Activated naive CD4-positive, alpha-beta T cell treated with anti-CD3 and anti-CD28 coated beads, Interleukin-2, amount 10 ng/mL, durations not matched to agents 7 days and 5 days (primary cell): ENCODE results near the gene NEK8.
"Not testable (repeated sequence)": the region's sequence is repeated elsewhere in the genome, so short reads cannot be mapped to it uniquely, and the experiment has no call there.

Source experiments
- CTCF ChIA-PET: fragments of 350-600 bp; sonication (Branson Sonifier 250); formaldehyde crosslinking; loops from one replicate; lab custom pipeline; 2021; ENCODE audit warnings: antibody characterized with exemption; lab: Charles Lee
- DNase-seq: peaks from one replicate; pipeline ENCODE4 v3.0.0-alpha.2; 2020
- H3K27ac Mint-ChIP-seq: one replicate; pipeline ENCODE4 v1.8.0; 2021; ENCODE audit warnings: mild to moderate bottlenecking, moderate library complexity, mixed read lengths
- H3K27me3 Mint-ChIP-seq: one replicate; pipeline ENCODE4 v1.8.0; 2021; ENCODE audit warnings: mild to moderate bottlenecking, mixed read lengths
- H3K36me3 Mint-ChIP-seq: one replicate; pipeline ENCODE4 v1.8.0; 2021; ENCODE audit warnings: mixed read lengths
- H3K4me1 Mint-ChIP-seq: one replicate; pipeline ENCODE4 v1.8.0; 2021; ENCODE audit warnings: mixed read lengths
- H3K4me3 Mint-ChIP-seq: one replicate; pipeline ENCODE4 v1.8.0; 2021; ENCODE audit warnings: mild to moderate bottlenecking, moderate library complexity, mixed read lengths
- H3K9me3 Mint-ChIP-seq: one replicate; pipeline ENCODE4 v1.8.0; 2021; ENCODE audit warnings: mixed read lengths

Gene NEK8

DNA sequence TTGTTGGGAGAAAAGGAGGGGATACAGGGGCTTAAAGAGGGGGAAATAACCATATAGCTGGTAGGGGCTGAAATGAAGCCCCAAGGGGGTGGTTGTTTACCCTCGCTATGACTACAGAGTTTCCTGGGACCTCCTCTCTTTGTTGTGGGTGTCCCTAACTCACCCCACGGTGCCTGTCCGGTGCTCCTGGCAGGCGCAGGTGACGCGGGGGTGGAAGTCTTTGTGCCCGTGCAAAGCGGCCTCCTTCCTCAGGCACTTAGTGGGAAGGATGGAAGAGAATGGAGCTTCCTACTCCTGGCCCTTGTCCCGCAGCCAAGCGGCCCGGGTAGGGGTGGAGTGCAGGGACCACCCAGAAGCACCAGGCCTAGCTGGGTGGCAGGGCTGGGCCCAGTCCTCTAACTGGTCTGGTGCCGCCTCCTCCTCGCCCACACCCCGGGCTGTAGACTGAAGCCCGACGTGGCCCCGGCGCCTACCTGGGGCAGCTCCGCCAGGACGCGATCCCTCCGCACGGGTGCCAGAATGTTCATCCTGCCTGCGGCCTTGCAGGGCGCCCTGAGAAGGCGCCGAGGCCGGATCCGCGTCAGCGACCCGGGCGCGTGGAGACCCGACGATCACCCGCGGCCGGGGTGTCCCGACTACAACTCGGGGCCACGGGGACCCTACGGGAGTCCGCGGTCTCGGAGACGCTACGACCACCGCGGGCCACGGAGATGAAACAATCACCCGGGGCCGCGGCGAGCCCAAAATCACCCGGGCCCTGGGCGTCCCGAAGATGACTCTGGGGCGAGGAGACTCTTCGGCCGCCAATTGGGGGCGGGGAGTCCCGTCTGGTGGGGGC lies 11.6 kb upstream of the NEK8 start:
- peaks cover 46% of the 10 kb centered on the region for H3K4me1 Mint-ChIP-seq
- H3K9me3 Mint-ChIP-seq: no peaks in the 10 kb centered on the region
- DNase-seq: no peak
- H3K27me3 Mint-ChIP-seq: peaks cover 59% of the 10 kb centered on the region
- CTCF ChIA-PET: interaction anchor here (1.1 kb wide), 1 partner anchor 9 kb away, joined by 3 read pairs; the partner anchor contains the start of gene TLCD1
- H3K27ac Mint-ChIP-seq: no peak overlapping the region
- peaks cover 21% of the 10 kb centered on the region for H3K36me3 Mint-ChIP-seq
- peak overlapping the region; percentile 43 for H3K4me3 Mint-ChIP-seq

GRCh38 chr17:28717578-28718332 lies 10.8 kb upstream of the NEK8 start, which contains the start of gene RAB34:
RAB34 (minus strand) TSS chr17:28717868; CDS start chr17:28717266, 602 bp downstream.
- CTCF ChIA-PET: interaction anchor here (3.9 kb wide), 1 partner anchor 236 kb away, joined by 11 read pairs; no protein-coding TSS in a partner anchor

DNA sequence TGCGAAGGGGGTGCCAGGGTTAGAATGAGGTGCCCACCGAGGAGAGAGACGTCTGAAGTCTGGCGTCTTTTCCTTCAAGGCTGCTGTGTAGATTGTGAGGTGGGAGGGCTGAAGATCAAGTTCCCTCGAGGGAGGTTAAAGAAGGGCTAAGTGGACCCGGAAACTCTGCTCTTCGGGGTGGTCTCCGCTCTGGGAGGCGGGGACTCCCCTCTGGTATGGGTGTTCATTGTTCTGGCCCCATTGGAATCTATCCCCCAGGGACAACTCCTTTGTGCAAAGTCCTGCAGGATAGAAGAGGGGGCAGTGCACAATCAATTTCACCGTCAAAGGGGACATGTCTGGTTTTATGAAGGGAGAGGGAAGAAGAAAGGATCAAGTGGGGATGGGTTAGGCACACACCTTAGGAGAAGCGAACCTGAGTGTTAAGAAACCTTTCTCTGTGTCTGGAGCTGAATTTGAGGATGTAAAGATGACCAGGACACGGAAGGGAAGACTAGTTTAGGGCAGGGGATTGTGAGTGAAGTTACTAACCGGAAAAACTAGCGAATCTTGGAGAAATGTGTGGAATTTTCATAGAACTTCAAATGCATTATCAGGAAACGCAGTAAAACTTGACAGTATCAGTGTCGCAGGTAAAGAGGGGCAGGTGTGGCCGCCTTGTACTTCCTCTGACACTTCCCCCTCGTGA lies 10.1 kb upstream of the NEK8 start:
- CTCF ChIA-PET: interaction anchor here (1.5 to 17.3 kb wide), 3 partner anchors 29 to 235 kb away, joined by 7 to 415 read pairs (median 11); partner anchors contain the start of genes BLTP2 and TRAF4
- peaks cover 56% of the 10 kb centered on the region for H3K27me3 Mint-ChIP-seq
- H3K9me3 Mint-ChIP-seq: no peaks in the 10 kb centered on the region
- peak overlapping the region; percentile 4 for H3K27ac Mint-ChIP-seq
- no peak for DNase-seq
- peak overlapping the region; percentile 68 for H3K4me3 Mint-ChIP-seq
- H3K4me1 Mint-ChIP-seq: peaks cover 50% of the 10 kb centered on the region
- peaks cover 33% of the 10 kb centered on the region for H3K36me3 Mint-ChIP-seq

More at GRCh38 chr17:28717578-28718332, 10.8 kb upstream of the NEK8 start, which contains the start of gene RAB34:
- Mint-ChIP-seq H3K4me1 (peaks cover 45% of the 10 kb centered on the region), H3K9me3 (no peaks in the 10 kb centered on the region), H3K4me3 (peak within 1 kb of the TSS; percentile 68), H3K36me3 (peaks cover 28% of the 10 kb centered on the region), H3K27me3 (peaks cover 57% of the 10 kb centered on the region), H3K27ac (peak within 1 kb of the TSS; percentile 24)
- DNase-seq: peak; percentile 48

GRCh38 chr17:28719021-28719433 lies 9.6 kb upstream of the NEK8 start:
- Mint-ChIP-seq H3K4me1 (peaks cover 55% of the 10 kb centered on the region), H3K36me3 (peaks cover 39% of the 10 kb centered on the region), H3K27ac (peak overlapping the region; percentile 96), H3K9me3 (no peaks in the 10 kb centered on the region), H3K4me3 (peak overlapping the region; percentile 99), H3K27me3 (peaks cover 51% of the 10 kb centered on the region)
- CTCF ChIA-PET: interaction anchor here (1.2 to 17.3 kb wide), 4 partner anchors 19 to 234 kb away, joined by 3 to 415 read pairs (median 9); partner anchors contain the start of genes BLTP2 and TRAF4
- DNase-seq: no peak

- Mint-ChIP-seq H3K9me3 (no peaks in the 10 kb centered on the region), H3K4me1 (peaks cover 69% of the 10 kb centered on the region), H3K27me3 (peaks cover 37% of the 10 kb centered on the region), H3K27ac (peak overlapping the region; percentile 96), H3K4me3 (peak overlapping the region; percentile 99), H3K36me3 (peaks cover 52% of the 10 kb centered on the region)
- peak; percentile 61 for DNase-seq
- CTCF ChIA-PET: interaction anchor here (1.0 to 17.3 kb wide), 6 partner anchors 9 to 233 kb away, joined by 3 to 415 read pairs (median 7); partner anchors contain the start of genes BLTP2, PROCA1 and TRAF4
Measured at GRCh38 chr17:28720247-28720996, 8.2 kb upstream of the NEK8 start.

GRCh38 chr17:28720997-28721329 lies 7.6 kb upstream of the NEK8 start:
- H3K27me3 Mint-ChIP-seq: peaks cover 32% of the 10 kb centered on the region
- CTCF ChIA-PET: interaction anchor here (1.4 to 17.3 kb wide), 3 partner anchors 27 to 233 kb away, joined by 7 to 415 read pairs (median 11); partner anchors contain the start of gene TRAF4
- peak overlapping the region; percentile 96 for H3K27ac Mint-ChIP-seq
- H3K36me3 Mint-ChIP-seq: peaks cover 52% of the 10 kb centered on the region
- peak overlapping the region; percentile 99 for H3K4me3 Mint-ChIP-seq
- H3K9me3 Mint-ChIP-seq, DNase-seq: not testable (repeated sequence)
- peaks cover 72% of the 10 kb centered on the region for H3K4me1 Mint-ChIP-seq

GRCh38 chr17:28722417-28723158 lies 6.0 kb upstream of the NEK8 start:
- CTCF ChIA-PET: interaction anchor here (2.1 to 17.3 kb wide), 2 partner anchors 25 to 231 kb away, joined by 6 to 415 read pairs; partner anchors contain the start of gene TRAF4
- H3K9me3 Mint-ChIP-seq: no peaks in the 10 kb centered on the region
- DNase-seq: no peak
- peak overlapping the region; percentile 49 for H3K27ac Mint-ChIP-seq
- peaks cover 15% of the 10 kb centered on the region for H3K27me3 Mint-ChIP-seq
- H3K36me3 Mint-ChIP-seq: peaks cover 52% of the 10 kb centered on the region
- H3K4me1 Mint-ChIP-seq: peaks cover 82% of the 10 kb centered on the region
- H3K4me3 Mint-ChIP-seq: peak overlapping the region; percentile 99

GRCh38 chr17:28723159-28723835 lies 5.3 kb upstream of the NEK8 start:
- peak overlapping the region; percentile 82 for H3K27ac Mint-ChIP-seq
- CTCF ChIA-PET: interaction anchor here (2.1 to 17.3 kb wide), 2 partner anchors 24 to 230 kb away, joined by 6 to 415 read pairs; partner anchors contain the start of gene TRAF4
- H3K4me1 Mint-ChIP-seq: peaks cover 84% of the 10 kb centered on the region
- DNase-seq: no peak
- H3K4me3 Mint-ChIP-seq: peak overlapping the region; percentile 26
- H3K36me3 Mint-ChIP-seq: peaks cover 52% of the 10 kb centered on the region
- H3K9me3 Mint-ChIP-seq: no peaks in the 10 kb centered on the region
- peaks cover 8% of the 10 kb centered on the region for H3K27me3 Mint-ChIP-seq

GRCh38 chr17:28723836-28724499 lies 4.6 kb upstream of the NEK8 start:
- not testable (repeated sequence) for DNase-seq, H3K27me3 Mint-ChIP-seq, H3K9me3 Mint-ChIP-seq
- peaks cover 53% of the 10 kb centered on the region for H3K36me3 Mint-ChIP-seq
- H3K4me3 Mint-ChIP-seq: peak overlapping the region; percentile 94
- peak overlapping the region; percentile 87 for H3K27ac Mint-ChIP-seq
- peaks cover 85% of the 10 kb centered on the region for H3K4me1 Mint-ChIP-seq
- CTCF ChIA-PET: interaction anchor here (2.1 to 17.3 kb wide), 3 partner anchors 24 to 229 kb away, joined by 6 to 415 read pairs (median 52); partner anchors contain the start of gene TRAF4

DNA sequence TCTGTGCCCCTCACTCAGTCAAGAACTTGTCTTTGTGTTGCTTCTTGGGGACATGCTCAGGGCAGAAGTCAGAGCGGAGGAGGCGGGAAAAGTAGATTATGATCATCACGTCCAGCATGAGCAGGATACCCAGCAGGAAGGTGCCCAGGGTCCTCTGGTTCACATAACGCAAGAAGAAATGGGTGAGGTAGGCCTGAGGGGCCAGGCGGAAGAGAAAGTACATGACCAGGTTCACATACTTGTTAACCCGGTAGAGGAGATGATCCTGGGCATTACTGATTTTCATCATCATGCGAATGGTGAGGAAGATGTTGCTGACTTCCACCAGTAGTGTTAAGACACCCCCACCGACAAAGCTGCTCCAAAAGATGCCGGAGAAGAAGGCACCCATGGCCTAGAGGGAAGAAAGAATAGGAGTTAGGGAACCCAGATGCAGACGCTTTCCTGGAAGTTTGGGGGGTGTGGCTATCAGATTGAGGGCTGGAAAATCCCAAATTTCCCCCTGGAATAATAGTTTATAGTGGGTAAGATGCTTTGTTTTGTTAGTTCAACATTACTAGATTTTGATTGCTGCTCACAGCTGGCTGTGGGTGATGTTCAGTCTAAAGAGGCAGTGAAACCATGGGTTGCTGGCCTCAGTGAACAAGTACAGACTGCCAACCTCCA lies 4.0 kb upstream of the NEK8 start:
- Mint-ChIP-seq H3K36me3 (peaks cover 52% of the 10 kb centered on the region), H3K27me3 (no peaks in the 10 kb centered on the region), H3K4me3 (peak overlapping the region; percentile 94), H3K4me1 (peaks cover 85% of the 10 kb centered on the region), H3K27ac (peak overlapping the region; percentile 87), H3K9me3 (no peaks in the 10 kb centered on the region)
- no peak for DNase-seq
- CTCF ChIA-PET: interaction anchor here (1.7 to 17.3 kb wide), 4 partner anchors 8 to 229 kb away, joined by 3 to 415 read pairs (median 29); partner anchors contain the start of gene TRAF4

GRCh38 chr17:28725166-28725659 lies 3.4 kb upstream of the NEK8 start:
- CTCF ChIA-PET: interaction anchor here (0.9 to 17.3 kb wide), 4 partner anchors 8 to 177 kb away, joined by 3 to 415 read pairs (median 28); partner anchors contain the start of genes DHRS13 and TRAF4
- H3K4me1 Mint-ChIP-seq: peaks cover 84% of the 10 kb centered on the region
- no peaks in the 10 kb centered on the region for H3K9me3 Mint-ChIP-seq
- no peak for DNase-seq
- no peaks in the 10 kb centered on the region for H3K27me3 Mint-ChIP-seq
- peaks cover 47% of the 10 kb centered on the region for H3K36me3 Mint-ChIP-seq
- peak overlapping the region; percentile 94 for H3K4me3 Mint-ChIP-seq
- peak overlapping the region; percentile 87 for H3K27ac Mint-ChIP-seq
